Stimulated activated CD4-positive, alpha-beta T cell treated with anti-CD3 and anti-CD28 coated beads, Interleukin-12 subunit alpha, Interleukin-12 subunit beta, amount 100 ng/mL, for 48 hours (primary cell): ENCODE measurements around the gene MFN1.
"Not testable (repeated sequence)": the region's sequence is repeated elsewhere in the genome, so short reads cannot be mapped to it uniquely, and the experiment has no call there.

ENCODE experiments used
- DNase-seq, 3 donors: peaks; one replicate each; pipeline ENCODE4 v3.0.0-alpha.2; 2020; ENCODE audit warnings: low read depth in 2 of 3, low spot score in 1 of 3

Gene MFN1

GRCh38 chr3:179347345-179348194 is at the start of gene MFN1:
MFN1 (plus strand) TSS chr3:179347709; CDS start chr3:179348852, 1,143 bp downstream.
- peak; percentile 73 to 83 (median 82) for DNase-seq

- no peak for DNase-seq
Measured at GRCh38 chr3:179297971-179298725, 49.4 kb upstream of the MFN1 start.

GRCh38 chr3:179299316-179299715 is 48.2 kb upstream of the MFN1 start:
- DNase-seq: no peak

- DNase-seq: no peak
Measured at GRCh38 chr3:179299999-179300613, 47.4 kb upstream of the MFN1 start.

GRCh38 chr3:179301645-179302044 is 45.9 kb upstream of the MFN1 start:
- DNase-seq: no peak

- DNase-seq: no peak
Measured at GRCh38 chr3:179302111-179302510, 45.4 kb upstream of the MFN1 start.

- DNase-seq: no peak
Measured at GRCh38 chr3:179304605-179305004, 42.9 kb upstream of the MFN1 start.

- not testable (repeated sequence) for DNase-seq
Measured at GRCh38 chr3:179307362-179307761, 40.1 kb upstream of the MFN1 start.

GRCh38 chr3:179308001-179308400 is 39.5 kb upstream of the MFN1 start:
- DNase-seq: no peak

GRCh38 chr3:179309225-179310078 is 38.1 kb upstream of the MFN1 start:
- no peak for DNase-seq

GRCh38 chr3:179318876-179319275 is 28.6 kb upstream of the MFN1 start:
- no peak for DNase-seq

- DNase-seq: no peak
Measured at GRCh38 chr3:179321668-179322285, 25.7 kb upstream of the MFN1 start.

- peak; percentile 63 to 76 (median 68) for DNase-seq
Measured at GRCh38 chr3:179322286-179323196, 25.0 kb upstream of the MFN1 start, which contains the start of gene ZNF639. ZNF639 (plus strand) TSS chr3:179323031; CDS start chr3:179328294, 5,263 bp downstream.

GRCh38 chr3:179323197-179324110 is 24.1 kb upstream of the MFN1 start:
- DNase-seq: peak in 2 of 3 donors; percentile 33 to 50

GRCh38 chr3:179324270-179324754 is 23.2 kb upstream of the MFN1 start:
- DNase-seq: no peak

- DNase-seq: no peak
Measured at GRCh38 chr3:179330438-179330837, 17.1 kb upstream of the MFN1 start.

GRCh38 chr3:179332240-179332639 is 15.3 kb upstream of the MFN1 start:
- no peak for DNase-seq

- DNase-seq: no peak
Measured at GRCh38 chr3:179333084-179333483, 14.4 kb upstream of the MFN1 start.
